GM18909 (cell line): ENCODE results near the gene NRG3.
"Not testable (repeated sequence)": the region's sequence is repeated elsewhere in the genome, so short reads cannot be mapped to it uniquely, and the experiment has no call there.

Source experiments
- ATAC-seq: cut with Tn5 transposase; IDR thresholded peaks from one replicate; pipeline ENCODE4 v1.9.1; 2021; ENCODE audit warnings: mild to moderate bottlenecking; ENCODE audit not compliant: unreplicated experiment, poor library complexity

The NRG3 gene

GRCh38 chr10:82925547-82925946, 1050.6 kb downstream of the NRG3 start:
- no peak for ATAC-seq

- ATAC-seq, result no peak
Measured at GRCh38 chr10:82932451-82932850, 1057.5 kb downstream of the NRG3 start.

DNA sequence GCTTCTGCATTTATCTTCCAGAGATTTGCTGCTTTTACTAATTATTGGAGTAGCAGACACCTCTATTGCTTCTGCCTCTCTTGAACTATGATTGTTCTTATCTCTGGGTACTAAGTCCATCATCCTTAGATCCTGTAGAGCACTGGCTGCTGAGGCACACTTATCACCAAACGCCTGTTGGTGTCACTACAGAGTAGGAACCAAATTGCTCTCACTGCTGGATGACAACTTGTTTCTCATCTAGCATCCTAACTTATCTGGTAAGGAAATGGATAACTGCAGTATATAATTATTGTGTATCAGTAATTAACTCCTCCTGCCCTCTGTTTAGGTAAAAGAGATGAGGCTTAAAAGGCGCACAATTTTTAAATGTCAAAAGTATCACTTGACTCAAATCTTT, 1059.4 kb downstream of the NRG3 start:
- ATAC-seq, result no peak

GRCh38 chr10:82934947-82935346, 1060.0 kb downstream of the NRG3 start:
- no peak for ATAC-seq

GRCh38 chr10:82938331-82938730, 1063.3 kb downstream of the NRG3 start:
- no peak for ATAC-seq

- no peak for ATAC-seq
Measured at GRCh38 chr10:82942286-82943099, 1067.5 kb downstream of the NRG3 start.

DNA sequence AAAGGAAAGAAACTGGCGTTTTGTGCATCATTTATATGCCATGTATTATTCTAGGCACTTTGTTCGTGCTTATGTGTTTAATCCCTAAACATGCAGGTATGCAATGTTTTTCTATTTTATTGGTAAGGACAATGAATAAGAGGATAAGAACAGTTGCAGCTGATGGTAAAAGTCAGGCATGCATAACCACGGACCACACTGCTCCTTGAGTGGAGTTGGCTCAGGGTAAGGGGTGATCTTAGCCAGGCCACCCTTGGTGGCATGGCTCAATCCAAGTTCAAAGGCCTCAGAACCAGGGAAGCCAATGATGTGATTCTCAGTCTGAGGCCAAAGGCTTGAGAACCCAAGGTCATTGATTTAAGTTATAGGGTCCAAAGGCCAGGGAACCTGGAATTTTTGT, 1068.1 kb downstream of the NRG3 start:
- no peak for ATAC-seq

DNA sequence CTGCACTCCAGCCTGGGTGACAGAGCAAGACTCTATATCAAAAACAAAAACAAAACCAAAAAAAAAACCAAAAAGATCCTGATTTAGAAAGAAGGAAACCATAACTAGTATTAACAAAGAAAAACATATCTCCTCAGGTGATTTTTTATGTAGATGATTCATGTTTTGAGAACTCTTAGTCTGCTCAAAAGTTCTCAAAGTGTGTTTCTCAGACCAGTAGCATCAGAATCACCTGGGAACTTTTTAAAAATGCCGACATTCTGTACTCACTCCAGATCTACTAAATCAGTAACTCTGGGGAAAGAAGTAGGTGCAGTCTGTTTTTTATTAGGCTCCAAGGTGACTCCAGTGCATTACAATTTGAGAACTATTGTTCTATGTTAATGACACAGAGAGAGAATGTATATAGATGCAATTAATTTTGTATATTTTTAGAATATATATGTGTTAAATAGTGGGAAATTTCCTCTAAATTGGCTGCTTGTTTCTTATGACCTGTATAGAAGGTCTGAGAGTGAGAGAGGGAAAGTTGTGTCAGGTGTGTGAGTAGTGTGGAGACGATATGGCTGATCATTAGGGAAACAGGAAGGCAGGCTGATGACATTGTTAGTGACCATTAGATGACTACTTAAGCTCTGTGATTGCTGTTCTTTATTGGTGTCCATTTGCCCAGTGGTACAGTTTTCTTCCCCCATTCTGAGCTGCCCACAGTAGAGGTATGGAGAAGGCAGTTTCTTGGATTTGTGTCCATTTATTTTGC, 1075.0 kb downstream of the NRG3 start:
- no peak for ATAC-seq

- no peak for ATAC-seq
Measured at GRCh38 chr10:82953331-82953730, 1078.3 kb downstream of the NRG3 start.

GRCh38 chr10:82953909-82954308, 1078.9 kb downstream of the NRG3 start:
- no peak for ATAC-seq

GRCh38 chr10:82960421-82961060, 1085.5 kb downstream of the NRG3 start:
- ATAC-seq, result not testable (repeated sequence)

GRCh38 chr10:82961864-82962263, 1086.9 kb downstream of the NRG3 start:
- no peak for ATAC-seq

GRCh38 chr10:82966130-82966529, 1091.1 kb downstream of the NRG3 start:
- no peak for ATAC-seq

- no peak for ATAC-seq
Measured at GRCh38 chr10:82968533-82968932, 1093.5 kb downstream of the NRG3 start.

GRCh38 chr10:82969405-82969804, 1094.4 kb downstream of the NRG3 start:
- no peak for ATAC-seq

GRCh38 chr10:82980321-82980720, 1105.3 kb downstream of the NRG3 start:
- ATAC-seq, result no peak

DNA sequence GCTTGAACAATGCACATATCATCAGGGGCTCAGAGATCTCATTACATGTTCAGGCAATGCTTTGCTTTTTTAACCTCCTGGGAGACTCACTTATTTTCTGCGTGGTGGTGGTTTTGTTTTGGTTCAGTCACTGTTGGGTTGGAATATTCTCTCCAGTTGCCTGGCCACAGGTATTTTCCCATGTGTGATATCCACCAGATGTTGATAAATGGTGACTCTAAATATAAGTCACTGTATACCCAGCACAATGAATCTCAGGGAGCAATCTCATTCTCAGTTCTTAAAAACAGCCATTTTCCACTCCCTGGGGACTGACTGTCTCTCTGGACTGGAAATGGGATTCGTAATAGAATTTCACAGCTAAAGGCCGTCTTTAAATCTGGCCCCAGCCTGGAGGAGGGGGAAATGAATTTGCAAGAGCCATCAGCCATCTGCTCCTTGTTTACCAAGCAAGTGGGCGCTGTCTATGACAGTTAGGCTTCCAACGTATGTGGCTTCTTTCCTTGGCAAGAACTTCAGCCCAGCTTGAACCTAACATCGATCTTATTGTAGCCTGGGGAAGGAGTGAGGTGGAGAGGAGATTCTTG, 1106.2 kb downstream of the NRG3 start:
- ATAC-seq, result no peak

GRCh38 chr10:82982110-82982608, 1107.2 kb downstream of the NRG3 start:
- ATAC-seq, result no peak

GRCh38 chr10:82986216-82986615, 1111.2 kb downstream of the NRG3 start:
- no peak for ATAC-seq

- ATAC-seq, result not testable (repeated sequence)
Measured at GRCh38 chr10:83006479-83006878, 1131.5 kb downstream of the NRG3 start.

DNA sequence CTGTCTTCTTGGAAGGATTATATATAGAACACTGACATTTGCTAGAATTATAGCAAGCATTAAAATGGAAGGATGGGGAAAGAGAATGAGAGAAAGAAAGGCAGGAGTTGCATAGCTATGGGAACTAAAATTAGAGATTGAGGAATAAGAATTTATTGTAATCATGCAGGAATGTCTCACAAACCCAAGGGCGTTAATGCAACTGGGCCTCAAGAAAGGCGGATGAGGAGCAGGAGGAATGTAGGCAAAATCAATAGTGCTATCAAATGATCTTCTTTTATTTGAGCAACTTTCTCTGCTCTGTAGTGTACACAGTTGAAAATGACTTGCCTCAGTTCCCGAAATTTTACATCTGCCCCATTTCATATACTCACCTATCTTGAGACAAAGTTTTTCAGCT, 1132.5 kb downstream of the NRG3 start:
- ATAC-seq, result no peak
